NCI-H1930 (cell line): ENCODE data around the gene DISC1.
A peak's percentile ranks its signal among the peaks of the same experiment; 100 is the strongest.
"Not testable (repeated sequence)": the region's sequence is repeated elsewhere in the genome, so short reads cannot be mapped to it uniquely, and the experiment has no call there.

Source experiments
- DNase-seq, 2 experiments: peaks; one replicate each; lab custom pipeline; 2025; lab: John Stamatoyannopoulos, UW

Gene DISC1

GRCh38 chr1:231668826-231669225, 42.2 kb downstream of the DISC1 start:
- DNase-seq, result no peak

GRCh38 chr1:231669864-231670621, 43.5 kb downstream of the DISC1 start:
- DNase-seq, result not testable (repeated sequence)

- no peak for DNase-seq
Measured at GRCh38 chr1:231670755-231671154, 44.2 kb downstream of the DISC1 start.

GRCh38 chr1:231674575-231674974, 48.0 kb downstream of the DISC1 start:
- no peak for DNase-seq

GRCh38 chr1:231676487-231676886, 49.9 kb downstream of the DISC1 start:
- DNase-seq, result no peak

- DNase-seq, result no peak
Measured at GRCh38 chr1:231677442-231677841, 50.9 kb downstream of the DISC1 start.

GRCh38 chr1:231678011-231678432, 51.4 kb downstream of the DISC1 start:
- DNase-seq, result no peak

- no peak for DNase-seq
Measured at GRCh38 chr1:231679109-231679508, 52.5 kb downstream of the DISC1 start.

GRCh38 chr1:231681006-231681405, 54.4 kb downstream of the DISC1 start:
- no peak for DNase-seq

GRCh38 chr1:231682779-231683178, 56.2 kb downstream of the DISC1 start:
- DNase-seq, result no peak

- peak; percentile 57 to 84 for DNase-seq
Measured at GRCh38 chr1:231683439-231684165, 57.0 kb downstream of the DISC1 start.

- peak; percentile 70 to 88 for DNase-seq
Measured at GRCh38 chr1:231684356-231685244, 58.0 kb downstream of the DISC1 start.

GRCh38 chr1:231686384-231686783, 59.8 kb downstream of the DISC1 start:
- no peak for DNase-seq

GRCh38 chr1:231688989-231689388, 62.4 kb downstream of the DISC1 start:
- no peak for DNase-seq

GRCh38 chr1:231690059-231690458, 63.5 kb downstream of the DISC1 start:
- DNase-seq, result no peak

- DNase-seq, result no peak
Measured at GRCh38 chr1:231691618-231692259, 65.1 kb downstream of the DISC1 start.

- DNase-seq, result no peak
Measured at GRCh38 chr1:231693361-231694074, 66.9 kb downstream of the DISC1 start.

GRCh38 chr1:231694075-231694431, 67.5 kb downstream of the DISC1 start:
- no peak for DNase-seq

- DNase-seq, result no peak
Measured at GRCh38 chr1:231694465-231695077, 68.0 kb downstream of the DISC1 start.

GRCh38 chr1:231695439-231696255, 69.1 kb downstream of the DISC1 start:
- no peak for DNase-seq
